Colonic mucosa (tissue), 4 donors: ENCODE results near the gene DBH. TPM values are rescaled to one million over a fixed set of nuclear protein-coding genes. Genes with fewer than 3 reads are reported as not detected.

ENCODE experiments used
- DNase-seq: peaks from one replicate; pipeline ENCODE4 v3.0.0-alpha.2; 2020
- H3K27ac ChIP-seq: fragments of 200-600 bp; one replicate; pipeline ENCODE4 v1.8.0; 2021
- H3K27me3 ChIP-seq: fragments of 200-600 bp; one replicate; pipeline ENCODE4 v1.8.0; 2021
- H3K36me3 ChIP-seq: fragments of 200-600 bp; one replicate; pipeline ENCODE4 v1.8.0; 2021
- H3K4me1 ChIP-seq: fragments of 200-600 bp; one replicate; pipeline ENCODE4 v1.8.0; 2021; ENCODE audit warnings: mild to moderate bottlenecking
- H3K4me3 ChIP-seq: fragments of 200-600 bp; one replicate; pipeline ENCODE4 v1.8.0; 2021
- H3K9ac ChIP-seq, 2 donors: one replicate each; pipeline ENCODE4 v1.7.0; 2013; ENCODE audit warnings: control low read depth in 2 of 2, low read depth in 2 of 2, low read length in 2 of 2
- H3K9me3 ChIP-seq: fragments of 200-600 bp; one replicate; pipeline ENCODE4 v1.8.0; 2021
- CTCF ChIP-seq: fragments of 200-600 bp; IDR thresholded peaks from one replicate; pipeline ENCODE4 v1.8.0; 2022; ENCODE audit warnings: antibody characterized with exemption, mild to moderate bottlenecking
- intact Hi-C: fragments of 100-400 bp; cut with DNase I; formaldehyde crosslinking; loops from one replicate; pipeline ENCODE4 v1.14.1; 2022
- total RNA-seq, 2 donors: library from RNA; stranded (reverse); fragmentation: NEBNext Ultra II Directional in 1 of 2; extraction: Animal tissue kit (Norgen Biotek cat#: 25700) in 1 of 2; gene quantifications; one replicate each; pipeline ENCODE4 v1.2.1, GENCODE V29; 2021
- donor health status: healthy.
- donor health status: DM: no; HTN: no; CAD: no.
- donor health status: DM: no; HTN: no; CAD: no.

The DBH gene
- total RNA-seq: not detected

GRCh38 chr9:133635533-133636531 is at the start of gene DBH:
DBH (plus strand) TSS chr9:133636363; CDS start chr9:133636372, 9 bp downstream.
- TF ChIP-seq CTCF: no peak
- DNase-seq: no peak
- H3K27me3 ChIP-seq: no peaks in the 10 kb centered on the region
- no peak within 1 kb of the TSS for H3K9ac ChIP-seq
- intact Hi-C loops: no loop called here
- H3K36me3 ChIP-seq: no peaks in the 10 kb centered on the region
- no peak within 1 kb of the TSS for H3K27ac ChIP-seq
- H3K9me3 ChIP-seq: no peaks in the 10 kb centered on the region
- H3K4me1 ChIP-seq: no peaks in the 10 kb centered on the region
- no peak within 1 kb of the TSS for H3K4me3 ChIP-seq

- no peak overlapping the region for H3K9ac ChIP-seq
- intact Hi-C loops: no loop called here
- H3K27me3 ChIP-seq: peaks cover 7% of the 10 kb centered on the region
- peaks cover 11% of the 10 kb centered on the region for H3K4me1 ChIP-seq
- no peaks in the 10 kb centered on the region for H3K9me3 ChIP-seq
- no peak overlapping the region for H3K27ac ChIP-seq
- H3K36me3 ChIP-seq: no peaks in the 10 kb centered on the region
- no peak overlapping the region for H3K4me3 ChIP-seq
- TF ChIP-seq CTCF: no peak
- no peak for DNase-seq
These were observed 49.1 kb upstream of the DBH start for GRCh38 chr9:133587051-133587450.

- H3K27me3 ChIP-seq: peaks cover 7% of the 10 kb centered on the region
These were observed 48.7 kb upstream of the DBH start for GRCh38 chr9:133587466-133587865.

GRCh38 chr9:133589454-133590227 is 46.5 kb upstream of the DBH start:
- DNase-seq: no peak
- Histone ChIP-seq H3K27ac (no peak overlapping the region), H3K36me3 (no peaks in the 10 kb centered on the region), H3K27me3 (peaks cover 7% of the 10 kb centered on the region), H3K9ac (no peak overlapping the region), H3K4me1 (peaks cover 4% of the 10 kb centered on the region), H3K4me3 (no peak overlapping the region), H3K9me3 (no peaks in the 10 kb centered on the region)
- TF ChIP-seq CTCF: peak; percentile 25
- intact Hi-C loops: no loop called here

More at GRCh38 chr9:133587466-133587865, 48.7 kb upstream of the DBH start:
- intact Hi-C loops: no loop called here
- H3K4me1 ChIP-seq: peaks cover 11% of the 10 kb centered on the region
- H3K9ac ChIP-seq: no peak overlapping the region
- H3K27ac ChIP-seq: no peak overlapping the region
- DNase-seq: no peak
- no peak for TF ChIP-seq CTCF
- H3K36me3 ChIP-seq: no peaks in the 10 kb centered on the region
- no peak overlapping the region for H3K4me3 ChIP-seq
- no peaks in the 10 kb centered on the region for H3K9me3 ChIP-seq

- no peak overlapping the region for H3K9ac ChIP-seq
- no peak for DNase-seq
- no peak overlapping the region for H3K27ac ChIP-seq
- H3K27me3 ChIP-seq: peaks cover 7% of the 10 kb centered on the region
- H3K36me3 ChIP-seq: no peaks in the 10 kb centered on the region
- H3K4me3 ChIP-seq: no peak overlapping the region
- no peaks in the 10 kb centered on the region for H3K9me3 ChIP-seq
- intact Hi-C loops: no loop called here
- H3K4me1 ChIP-seq: no peaks in the 10 kb centered on the region
- TF ChIP-seq CTCF: no peak
These were observed 45.8 kb upstream of the DBH start for GRCh38 chr9:133590231-133590855.
